Activated CD4-positive, CD25-positive, alpha-beta regulatory T cell treated with anti-CD3 and anti-CD28 coated beads, Interleukin-2, amount 50 U/mL, for 72 hours (primary cell): ENCODE data around the gene SLC25A44.
A peak's percentile ranks its signal among the peaks of the same experiment; 100 is the strongest.

Experiments
- DNase-seq: peaks from one replicate; pipeline ENCODE4 v3.0.0; 2021

Gene SLC25A44

GRCh38 chr1:156244126-156244525 is 50.2 kb downstream of the SLC25A44 start:
- no peak for DNase-seq

- DNase-seq, result no peak
These were observed 50.8 kb downstream of the SLC25A44 start for GRCh38 chr1:156244712-156245111.

- peak; percentile 52 for DNase-seq
These were observed 51.7 kb downstream of the SLC25A44 start for GRCh38 chr1:156245451-156246232.

GRCh38 chr1:156246241-156246780 is 52.4 kb downstream of the SLC25A44 start:
- DNase-seq, result no peak

GRCh38 chr1:156246781-156247459 is 53.0 kb downstream of the SLC25A44 start:
- no peak for DNase-seq

GRCh38 chr1:156247460-156248322 is 53.8 kb downstream of the SLC25A44 start, which contains the start of gene PAQR6:
TSS of gene PAQR6 (minus strand) at chr1:156248056. CDS start at chr1:156246731, 1,325 bp downstream.
- DNase-seq, result no peak

DNA sequence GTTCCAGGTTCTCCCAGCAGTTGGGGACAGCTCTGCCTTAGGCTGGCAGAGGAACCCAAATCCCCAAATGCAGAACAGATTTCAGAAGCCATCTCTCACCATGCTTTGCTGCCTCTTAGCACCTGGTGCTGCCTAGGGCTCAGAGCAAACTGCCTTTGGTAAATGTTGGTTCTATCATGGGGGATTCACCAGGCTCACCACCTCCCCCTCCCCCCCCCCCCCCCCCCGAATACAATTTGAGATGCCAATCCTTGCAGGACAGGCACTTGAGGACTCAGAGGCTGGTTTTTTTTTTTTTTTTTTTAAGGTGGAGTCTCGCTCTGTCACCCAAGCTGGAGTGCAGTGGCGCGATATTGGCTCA is 54.4 kb downstream of the SLC25A44 start:
- no peak for DNase-seq

DNA sequence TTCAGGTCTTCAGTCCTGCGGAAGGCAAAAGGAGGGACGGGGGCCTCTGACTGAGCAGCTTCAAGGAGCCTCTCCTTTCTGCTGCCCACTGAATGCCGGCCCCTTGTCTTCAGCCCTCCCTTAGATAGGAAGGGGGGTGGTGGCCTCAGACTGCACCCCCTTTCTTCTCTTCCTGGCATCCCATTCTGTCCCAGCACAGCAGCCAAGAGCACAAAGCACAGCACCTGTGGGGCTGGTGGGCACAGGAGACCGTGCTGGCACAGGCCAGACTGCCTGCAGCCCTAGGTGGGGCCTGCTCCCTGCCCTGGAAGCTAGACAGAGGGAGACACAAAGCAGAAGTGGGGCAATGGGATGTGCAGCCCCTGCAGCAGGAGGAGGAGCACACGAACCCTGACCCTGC is 55.7 kb downstream of the SLC25A44 start:
- no peak for DNase-seq

GRCh38 chr1:156251527-156251926 is 57.6 kb downstream of the SLC25A44 start:
- DNase-seq, result no peak

DNA sequence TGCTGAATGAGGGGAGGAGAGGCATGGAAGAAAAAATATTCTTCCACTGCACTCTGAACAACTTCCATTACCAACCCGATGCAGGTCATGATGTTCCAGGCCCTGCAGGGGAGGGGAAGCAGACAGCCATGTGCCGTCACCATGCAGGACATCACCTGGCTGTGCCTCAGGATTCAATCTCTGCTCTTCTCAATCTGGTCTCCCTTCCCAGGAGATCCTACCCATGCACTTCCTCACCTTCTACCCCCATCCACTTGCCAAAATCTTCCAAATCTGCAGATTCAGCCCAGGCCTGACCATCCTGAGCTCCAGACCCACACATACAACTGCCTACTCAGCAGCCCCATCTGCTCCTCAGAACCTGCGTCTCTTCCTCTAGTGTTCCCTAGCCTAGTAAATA is 59.7 kb downstream of the SLC25A44 start:
- no peak for DNase-seq

- no peak for DNase-seq
These were observed 63.8 kb downstream of the SLC25A44 start for GRCh38 chr1:156257711-156258110.

DNA sequence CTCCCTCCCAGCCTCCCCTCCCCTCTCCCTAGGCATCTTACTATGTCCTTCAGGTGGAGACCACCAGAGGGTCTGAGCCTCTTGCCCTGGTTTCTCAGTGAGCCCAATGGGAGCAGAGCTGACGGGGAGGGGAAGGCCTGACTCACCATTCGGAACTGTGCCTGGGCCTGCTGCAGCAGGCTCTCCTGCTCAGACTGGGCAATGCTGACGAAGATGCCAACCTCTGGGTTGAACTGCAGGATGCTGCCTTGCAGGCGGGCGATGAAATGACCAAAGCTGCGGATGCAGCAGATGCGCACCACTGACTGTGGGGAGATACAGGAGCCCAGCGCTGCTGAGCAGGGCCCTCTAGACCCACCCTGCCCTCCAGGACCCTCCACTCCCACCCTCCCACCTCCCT is 65.0 kb downstream of the SLC25A44 start:
- no peak for DNase-seq

GRCh38 chr1:156259805-156260204 is 65.9 kb downstream of the SLC25A44 start:
- no peak for DNase-seq

- DNase-seq, result no peak
These were observed 67.0 kb downstream of the SLC25A44 start for GRCh38 chr1:156260896-156261295.
